ENCODE data around the gene ACAD9. TPM values are rescaled to one million over a fixed set of nuclear protein-coding genes. Genes with fewer than 3 reads are reported as not detected.

The ACAD9 gene
- total RNA-seq, 1 experiment from 2014 or later: 76.5 TPM

DNA sequence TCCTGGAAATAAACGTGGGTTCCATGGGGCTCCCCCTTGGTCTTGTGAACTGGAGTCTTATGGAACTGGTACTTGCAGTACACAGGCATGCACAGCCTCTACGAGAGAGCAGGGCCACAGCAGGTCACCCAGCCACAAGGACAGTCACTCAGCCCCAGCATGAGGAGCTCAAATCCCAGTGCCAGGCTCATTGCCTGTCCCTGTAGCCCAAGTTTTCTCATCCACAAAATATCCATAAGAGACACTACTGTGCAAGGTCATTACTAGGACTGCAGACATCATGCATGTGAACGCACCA, 66.4 kb downstream of the ACAD9 start:
- 0 out of 2 replicates have a peak, but pooled peaks cover 2% of the 10 kb centered on the region for H3F3A ChIP-seq (ENCODE audit: insufficient read depth, low read depth)
- no peaks in the 10 kb centered on the region for H3K9me3 ChIP-seq (ENCODE audit: insufficient read depth, low read depth)
- BruUV-seq (replicated peaks): no TSS peak
- CTCF ChIA-PET: no interaction called here
- TF ChIP-seq EZH2 (IDR thresholded peaks at IDR 0.05; ENCODE audit: low read depth): no peak
- TF ChIP-seq, protein P1, sequence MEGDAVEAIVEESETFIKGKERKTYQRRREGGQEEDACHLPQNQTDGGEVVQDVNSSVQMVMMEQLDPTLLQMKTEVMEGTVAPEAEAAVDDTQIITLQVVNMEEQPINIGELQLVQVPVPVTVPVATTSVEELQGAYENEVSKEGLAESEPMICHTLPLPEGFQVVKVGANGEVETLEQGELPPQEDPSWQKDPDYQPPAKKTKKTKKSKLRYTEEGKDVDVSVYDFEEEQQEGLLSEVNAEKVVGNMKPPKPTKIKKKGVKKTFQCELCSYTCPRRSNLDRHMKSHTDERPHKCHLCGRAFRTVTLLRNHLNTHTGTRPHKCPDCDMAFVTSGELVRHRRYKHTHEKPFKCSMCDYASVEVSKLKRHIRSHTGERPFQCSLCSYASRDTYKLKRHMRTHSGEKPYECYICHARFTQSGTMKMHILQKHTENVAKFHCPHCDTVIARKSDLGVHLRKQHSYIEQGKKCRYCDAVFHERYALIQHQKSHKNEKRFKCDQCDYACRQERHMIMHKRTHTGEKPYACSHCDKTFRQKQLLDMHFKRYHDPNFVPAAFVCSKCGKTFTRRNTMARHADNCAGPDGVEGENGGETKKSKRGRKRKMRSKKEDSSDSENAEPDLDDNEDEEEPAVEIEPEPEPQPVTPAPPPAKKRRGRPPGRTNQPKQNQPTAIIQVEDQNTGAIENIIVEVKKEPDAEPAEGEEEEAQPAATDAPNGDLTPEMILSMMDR (conservative IDR thresholded peaks at IDR 0.05): no peak
- POLR2A ChIA-PET (ENCODE audit: unreplicated experiment): interaction anchor here (0.7 kb wide), 1 partner anchor 1166 kb away, joined by 3 read pairs; no protein-coding TSS in a partner anchor
- no peaks in the 10 kb centered on the region for H4K20me1 ChIP-seq (ENCODE audit: insufficient read depth)
- no peaks in the 10 kb centered on the region for H3K9me2 ChIP-seq (ENCODE audit: insufficient read depth)
- peaks cover 10% of the 10 kb centered on the region; the same call in 1 of the 2 replicates for H3K4me1 ChIP-seq (replicated peaks; ENCODE audit: insufficient read depth)
- intact Hi-C loops (cut with micrococcal nuclease; ENCODE audit: unreplicated experiment): no loop called here
- H3K36me3 ChIP-seq (ENCODE audit: low read depth): no peaks in the 10 kb centered on the region
- H3K27ac ChIP-seq: no peak overlapping the region
- no peaks in the 10 kb centered on the region for H3K27me3 ChIP-seq (ENCODE audit: insufficient read depth, low read depth)
- DNase-seq: no peak
- H3K79me2 ChIP-seq (ENCODE audit: low read depth): no peaks in the 10 kb centered on the region
- no peak overlapping the region for H2AFZ ChIP-seq
- H3K4me3 ChIP-seq: no peak overlapping the region
- H3K4me2 ChIP-seq: no peak overlapping the region

DNA sequence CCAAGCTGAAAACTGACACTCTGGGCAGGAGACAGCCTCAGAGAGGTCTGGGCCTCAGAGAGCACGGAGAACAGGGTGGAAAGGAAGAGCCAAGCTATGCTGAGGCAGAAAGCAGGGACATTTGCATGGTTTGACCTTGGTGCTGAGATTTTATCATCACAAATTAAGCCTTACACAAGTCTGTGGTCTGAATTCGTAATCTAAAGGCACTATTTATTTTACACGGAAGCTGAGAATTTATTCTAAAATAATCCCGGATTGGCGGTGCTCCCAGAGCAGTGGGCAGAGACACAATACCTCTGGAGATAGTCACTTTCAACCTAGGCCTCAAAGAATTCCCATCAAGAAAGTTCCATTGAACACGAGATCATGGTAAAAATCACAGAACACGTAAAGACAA, 67.0 kb downstream of the ACAD9 start:
- H3K4me3 ChIP-seq: no peak overlapping the region
- no peaks in the 10 kb centered on the region for H3K9me3 ChIP-seq (ENCODE audit: insufficient read depth, low read depth)
- no peaks in the 10 kb centered on the region for H3K9me2 ChIP-seq (ENCODE audit: insufficient read depth)
- intact Hi-C loops (cut with micrococcal nuclease; ENCODE audit: unreplicated experiment): no loop called here
- H3F3A ChIP-seq (ENCODE audit: insufficient read depth, low read depth): 0 out of 2 replicates have a peak, but pooled peaks cover 2% of the 10 kb centered on the region
- no peaks in the 10 kb centered on the region for H3K79me2 ChIP-seq (ENCODE audit: low read depth)
- H4K20me1 ChIP-seq (ENCODE audit: insufficient read depth): no peaks in the 10 kb centered on the region
- H3K27ac ChIP-seq: no peak overlapping the region
- TF ChIP-seq, protein P1 (conservative IDR thresholded peaks at IDR 0.05): no peak
- no peak for TF ChIP-seq EZH2 (IDR thresholded peaks at IDR 0.05; ENCODE audit: low read depth)
- H3K4me1 ChIP-seq (replicated peaks; ENCODE audit: insufficient read depth): peaks cover 10% of the 10 kb centered on the region; the same call in 1 of the 2 replicates
- CTCF ChIA-PET: interaction anchor here (0.6 kb wide), 1 partner anchor 24 kb away, joined by 7 read pairs; no protein-coding TSS in a partner anchor
- no TSS peak for BruUV-seq (replicated peaks)
- no peak overlapping the region for H2AFZ ChIP-seq
- DNase-seq: no peak
- H3K36me3 ChIP-seq (ENCODE audit: low read depth): no peaks in the 10 kb centered on the region
- POLR2A ChIA-PET (ENCODE audit: unreplicated experiment): interaction anchor here (0.7 kb wide), 1 partner anchor 1165 kb away, joined by 3 read pairs; no protein-coding TSS in a partner anchor
- no peaks in the 10 kb centered on the region for H3K27me3 ChIP-seq (ENCODE audit: insufficient read depth, low read depth)
- H3K4me2 ChIP-seq: no peak overlapping the region

DNA sequence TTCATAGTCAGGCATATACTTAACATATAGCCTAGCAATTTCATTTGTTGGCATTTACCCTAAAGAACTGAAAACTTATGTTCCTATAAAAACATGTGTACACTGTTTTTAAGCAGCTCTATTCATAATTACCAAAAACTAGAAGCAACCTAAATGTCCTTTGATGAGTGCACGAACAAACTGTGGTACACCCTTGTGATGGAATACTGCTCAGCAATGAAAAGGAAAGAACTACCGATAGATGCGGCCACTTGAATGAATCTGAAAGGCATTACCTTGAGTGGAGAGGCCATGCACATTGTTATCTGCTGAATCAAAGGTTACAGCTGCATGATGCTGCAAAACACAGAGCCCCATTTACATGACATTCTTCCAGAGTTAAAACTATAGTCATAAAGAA, 69.7 kb downstream of the ACAD9 start:
- Histone ChIP-seq H4K20me1 (ENCODE audit: insufficient read depth) (no peaks in the 10 kb centered on the region), H3F3A (ENCODE audit: insufficient read depth, low read depth) (no peaks in the 10 kb centered on the region), H3K27me3 (ENCODE audit: insufficient read depth, low read depth) (no peaks in the 10 kb centered on the region), H3K27ac (no peak overlapping the region), H3K9me2 (ENCODE audit: insufficient read depth) (no peaks in the 10 kb centered on the region), H3K4me2 (no peak overlapping the region), H3K79me2 (ENCODE audit: low read depth) (no peaks in the 10 kb centered on the region), H2AFZ (no peak overlapping the region), H3K4me1 (replicated peaks; ENCODE audit: insufficient read depth) (no peaks in the 10 kb centered on the region), H3K4me3 (no peak overlapping the region), H3K36me3 (ENCODE audit: low read depth) (no peaks in the 10 kb centered on the region), H3K9me3 (ENCODE audit: insufficient read depth, low read depth) (no peaks in the 10 kb centered on the region)
- POLR2A ChIA-PET (ENCODE audit: unreplicated experiment): no interaction called here
- CTCF ChIA-PET: interaction anchor here (0.6 to 0.7 kb wide), 2 partner anchors 11 to 90 kb away, joined by 3 read pairs; no protein-coding TSS in a partner anchor
- no peak for DNase-seq
- BruUV-seq (replicated peaks): no TSS peak
- intact Hi-C loops (cut with micrococcal nuclease; ENCODE audit: unreplicated experiment): no loop called here
- TF ChIP-seq EZH2 (IDR thresholded peaks at IDR 0.05; ENCODE audit: low read depth): no peak
- TF ChIP-seq, protein P1 (conservative IDR thresholded peaks at IDR 0.05): no peak
